Activated naive CD8-positive, alpha-beta T cell treated with anti-CD3 and anti-CD28 coated beads for 36 hours (primary cell): ENCODE data around the gene CDH23. TPM values are rescaled to one million over a fixed set of nuclear protein-coding genes. Genes with fewer than 3 reads are reported as not detected.

Source experiments
- DNase-seq: peaks from one replicate; pipeline ENCODE4 v3.0.0; 2021
- H3K27ac Mint-ChIP-seq: one replicate; pipeline ENCODE4 v1.8.0; 2022; ENCODE audit warnings: mild to moderate bottlenecking, moderate library complexity, mixed read lengths
- H3K27me3 Mint-ChIP-seq: one replicate; pipeline ENCODE4 v1.8.0; 2022; ENCODE audit warnings: mild to moderate bottlenecking, mixed read lengths
- H3K36me3 Mint-ChIP-seq: one replicate; pipeline ENCODE4 v1.8.0; 2021; ENCODE audit warnings: mild to moderate bottlenecking, mixed read lengths
- H3K4me1 Mint-ChIP-seq: one replicate; pipeline ENCODE4 v1.8.0; 2021; ENCODE audit warnings: mixed read lengths
- H3K4me3 Mint-ChIP-seq: one replicate; pipeline ENCODE4 v1.8.0; 2022; ENCODE audit warnings: mild to moderate bottlenecking, moderate library complexity, mixed read lengths
- H3K9me3 Mint-ChIP-seq: one replicate; pipeline ENCODE4 v1.8.0; 2022; ENCODE audit warnings: mixed read lengths
- total RNA-seq, 2 experiments: library from RNA; stranded (reverse); gene quantifications; one replicate each; pipeline ENCODE4 v1.2.3, GENCODE V29; 2021

Gene CDH23
- total RNA-seq, 2 experiments from 2014 or later, result 1.4 TPM

DNA sequence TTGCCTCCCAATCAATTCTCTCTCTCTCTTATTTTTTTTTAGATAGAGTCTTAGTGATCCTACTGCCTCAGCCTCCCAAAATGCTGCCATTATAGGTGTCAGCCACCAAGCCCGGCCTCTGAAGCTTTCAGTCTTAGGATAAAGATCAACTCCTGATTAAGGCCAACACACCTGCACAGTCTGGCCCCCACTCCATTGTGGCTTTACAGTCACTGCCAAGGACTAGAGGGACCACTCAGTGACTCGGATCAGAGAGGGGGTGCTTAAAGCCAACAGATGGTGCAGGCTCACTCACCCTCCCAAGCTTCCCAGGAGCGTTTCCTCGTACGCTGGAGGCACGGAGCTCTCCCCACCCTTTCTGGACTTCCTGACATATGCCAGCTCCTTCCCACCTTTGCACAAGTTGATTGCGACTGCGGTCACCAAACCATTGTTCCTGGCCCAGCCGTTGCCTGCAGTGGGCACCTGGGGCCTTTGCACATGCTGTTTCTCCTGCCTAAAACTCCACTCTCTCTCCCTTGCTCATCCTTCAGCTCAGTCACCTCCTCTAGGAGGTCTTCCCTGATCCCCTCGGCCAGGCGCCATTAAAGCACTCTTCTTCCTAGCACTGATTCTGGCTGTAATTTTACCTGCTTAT lies 1.7 kb upstream of the CDH23 start:
- H3K36me3 Mint-ChIP-seq, result no peaks in the 10 kb centered on the region
- H3K4me1 Mint-ChIP-seq, result peaks cover 3% of the 10 kb centered on the region
- no peak overlapping the region for H3K27ac Mint-ChIP-seq
- H3K9me3 Mint-ChIP-seq, result no peaks in the 10 kb centered on the region
- no peak for DNase-seq
- no peak overlapping the region for H3K4me3 Mint-ChIP-seq
- H3K27me3 Mint-ChIP-seq, result peaks cover 58% of the 10 kb centered on the region

GRCh38 chr10:71395621-71396020 lies 1.1 kb upstream of the CDH23 start:
- H3K36me3 Mint-ChIP-seq, result no peaks in the 10 kb centered on the region
- no peak overlapping the region for H3K4me3 Mint-ChIP-seq
- no peak overlapping the region for H3K27ac Mint-ChIP-seq
- H3K27me3 Mint-ChIP-seq, result peaks cover 62% of the 10 kb centered on the region
- no peaks in the 10 kb centered on the region for H3K9me3 Mint-ChIP-seq
- no peak for DNase-seq
- peaks cover 3% of the 10 kb centered on the region for H3K4me1 Mint-ChIP-seq

GRCh38 chr10:71396084-71396710 lies 523 bp upstream of the CDH23 start:
- Mint-ChIP-seq H3K4me1 (peaks cover 3% of the 10 kb centered on the region), H3K4me3 (peak overlapping the region; percentile 46), H3K9me3 (no peaks in the 10 kb centered on the region), H3K27me3 (peaks cover 67% of the 10 kb centered on the region), H3K27ac (no peak overlapping the region), H3K36me3 (no peaks in the 10 kb centered on the region)
- DNase-seq, result peak; percentile 55

- Mint-ChIP-seq H3K4me1 (peaks cover 3% of the 10 kb centered on the region), H3K4me3 (peak overlapping the region; percentile 40), H3K9me3 (no peaks in the 10 kb centered on the region), H3K27ac (no peak overlapping the region), H3K27me3 (peaks cover 59% of the 10 kb centered on the region), H3K36me3 (no peaks in the 10 kb centered on the region)
- no peak for DNase-seq
Measured at GRCh38 chr10:71397296-71398212, 834 bp downstream of the CDH23 start.

- DNase-seq, result no peak
- Mint-ChIP-seq H3K4me1 (peaks cover 3% of the 10 kb centered on the region), H3K36me3 (no peaks in the 10 kb centered on the region), H3K4me3 (no peak overlapping the region), H3K27ac (no peak overlapping the region), H3K27me3 (peaks cover 53% of the 10 kb centered on the region), H3K9me3 (no peaks in the 10 kb centered on the region)
Measured at GRCh38 chr10:71398976-71399375, 2.3 kb downstream of the CDH23 start.

- Mint-ChIP-seq H3K36me3 (no peaks in the 10 kb centered on the region), H3K27ac (no peak overlapping the region), H3K4me3 (no peak overlapping the region), H3K9me3 (no peaks in the 10 kb centered on the region), H3K4me1 (peaks cover 3% of the 10 kb centered on the region), H3K27me3 (peaks cover 45% of the 10 kb centered on the region)
- DNase-seq, result no peak
Measured at GRCh38 chr10:71399946-71400345, 3.2 kb downstream of the CDH23 start.

DNA sequence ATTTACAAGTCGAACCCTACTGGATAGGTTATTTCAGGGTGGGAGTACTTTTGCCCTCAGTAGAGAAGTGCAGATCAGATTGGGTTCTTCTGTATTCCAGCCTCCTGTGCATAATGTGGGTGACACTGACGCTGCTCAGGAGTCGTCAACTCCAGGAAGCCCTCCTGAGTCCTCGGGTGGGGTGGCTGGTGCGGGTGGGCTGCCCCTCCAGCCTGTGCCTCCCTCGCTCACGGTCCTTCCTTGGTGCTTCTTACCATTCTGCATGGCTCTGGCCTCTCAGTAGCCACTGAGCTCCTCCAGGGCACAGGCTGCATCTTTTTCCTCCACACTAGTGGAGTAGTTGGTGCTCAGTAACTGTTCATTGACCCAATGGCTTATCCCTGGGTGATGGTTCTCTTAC lies 4.3 kb downstream of the CDH23 start:
- Mint-ChIP-seq H3K27me3 (peaks cover 34% of the 10 kb centered on the region), H3K4me3 (no peak overlapping the region), H3K9me3 (no peaks in the 10 kb centered on the region), H3K36me3 (no peaks in the 10 kb centered on the region), H3K4me1 (peaks cover 3% of the 10 kb centered on the region), H3K27ac (no peak overlapping the region)
- DNase-seq, result no peak

DNA sequence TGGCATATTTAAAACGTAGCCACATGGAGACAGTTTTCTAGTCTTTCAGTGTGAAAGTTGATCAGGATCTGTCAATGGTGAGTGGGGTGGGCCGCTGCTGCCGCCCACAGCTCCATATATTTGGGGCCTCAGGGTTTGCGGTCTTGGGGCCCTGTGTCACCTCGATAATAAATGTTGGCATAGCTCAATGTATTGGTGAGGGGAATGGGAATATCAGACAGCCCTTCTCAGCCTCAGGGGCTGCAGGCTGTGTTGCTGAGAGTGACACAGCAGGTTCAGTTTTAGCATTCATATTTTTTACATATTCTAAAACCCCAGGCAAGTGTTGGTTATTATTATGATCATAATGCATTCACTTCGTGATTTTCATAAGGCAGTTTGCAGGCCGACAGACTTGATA lies 5.3 kb downstream of the CDH23 start:
- H3K27ac Mint-ChIP-seq, result no peak overlapping the region
- no peaks in the 10 kb centered on the region for H3K9me3 Mint-ChIP-seq
- DNase-seq, result no peak
- peaks cover 32% of the 10 kb centered on the region for H3K27me3 Mint-ChIP-seq
- H3K36me3 Mint-ChIP-seq, result no peaks in the 10 kb centered on the region
- H3K4me1 Mint-ChIP-seq, result peaks cover 3% of the 10 kb centered on the region
- H3K4me3 Mint-ChIP-seq, result no peak overlapping the region

DNA sequence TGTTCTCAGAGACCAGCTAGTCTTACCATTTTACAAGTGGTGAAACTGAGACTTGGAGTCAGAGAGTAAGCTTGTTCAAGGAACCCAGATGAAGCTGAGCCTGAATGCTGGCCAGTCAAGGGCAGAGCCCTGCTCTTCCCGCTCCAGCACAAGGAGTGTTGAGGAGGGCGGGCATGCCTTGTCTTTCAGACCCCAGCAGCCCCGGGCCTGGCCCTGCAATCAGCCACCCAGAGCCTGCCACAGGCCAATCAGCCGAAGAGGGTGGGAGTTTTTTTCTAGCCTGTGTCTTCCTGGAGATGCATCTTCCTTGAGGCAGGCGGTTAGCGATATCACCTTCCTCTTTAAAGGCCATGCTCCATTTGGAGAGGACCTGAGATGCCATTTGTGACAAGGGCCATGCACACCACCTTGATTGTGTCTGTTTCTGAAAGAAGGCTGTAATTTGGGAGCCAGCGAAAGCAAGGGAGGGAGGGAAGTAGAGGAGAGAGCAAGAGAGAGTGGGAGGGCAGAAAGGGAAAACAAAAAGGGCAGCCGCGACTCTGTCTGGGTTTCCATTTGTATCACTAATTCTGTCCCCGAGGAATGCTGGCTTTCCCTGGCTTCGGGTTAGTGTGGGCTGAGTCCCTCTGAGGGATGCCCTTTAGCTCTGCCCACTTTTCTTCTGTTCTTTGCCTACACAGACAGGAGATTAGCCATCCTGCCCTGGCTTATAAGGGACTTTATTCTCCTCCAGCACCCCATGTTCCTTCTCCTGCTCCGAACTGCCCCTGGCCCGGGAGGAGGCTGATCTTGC lies 8.0 kb downstream of the CDH23 start:
- no peaks in the 10 kb centered on the region for H3K4me1 Mint-ChIP-seq
- H3K36me3 Mint-ChIP-seq, result no peaks in the 10 kb centered on the region
- no peak overlapping the region for H3K4me3 Mint-ChIP-seq

GRCh38 chr10:71406878-71407277 lies 10.2 kb downstream of the CDH23 start:
- Mint-ChIP-seq H3K36me3 (no peaks in the 10 kb centered on the region), H3K9me3 (peaks cover 5% of the 10 kb centered on the region), H3K27ac (no peak overlapping the region), H3K4me1 (no peaks in the 10 kb centered on the region), H3K27me3 (no peaks in the 10 kb centered on the region), H3K4me3 (no peak overlapping the region)
- DNase-seq, result no peak

More for the DNA sequence above, 8.0 kb downstream of the CDH23 start:
- H3K27me3 Mint-ChIP-seq, result peaks cover 10% of the 10 kb centered on the region
- no peak overlapping the region for H3K27ac Mint-ChIP-seq
- no peak for DNase-seq
- H3K9me3 Mint-ChIP-seq, result no peaks in the 10 kb centered on the region

- H3K4me1 Mint-ChIP-seq, result no peaks in the 10 kb centered on the region
- no peak overlapping the region for H3K27ac Mint-ChIP-seq
- DNase-seq, result no peak
- no peak overlapping the region for H3K4me3 Mint-ChIP-seq
- H3K27me3 Mint-ChIP-seq, result no peaks in the 10 kb centered on the region
- no peaks in the 10 kb centered on the region for H3K36me3 Mint-ChIP-seq
- peaks cover 8% of the 10 kb centered on the region for H3K9me3 Mint-ChIP-seq
Measured at GRCh38 chr10:71408436-71409225, 11.9 kb downstream of the CDH23 start.

DNA sequence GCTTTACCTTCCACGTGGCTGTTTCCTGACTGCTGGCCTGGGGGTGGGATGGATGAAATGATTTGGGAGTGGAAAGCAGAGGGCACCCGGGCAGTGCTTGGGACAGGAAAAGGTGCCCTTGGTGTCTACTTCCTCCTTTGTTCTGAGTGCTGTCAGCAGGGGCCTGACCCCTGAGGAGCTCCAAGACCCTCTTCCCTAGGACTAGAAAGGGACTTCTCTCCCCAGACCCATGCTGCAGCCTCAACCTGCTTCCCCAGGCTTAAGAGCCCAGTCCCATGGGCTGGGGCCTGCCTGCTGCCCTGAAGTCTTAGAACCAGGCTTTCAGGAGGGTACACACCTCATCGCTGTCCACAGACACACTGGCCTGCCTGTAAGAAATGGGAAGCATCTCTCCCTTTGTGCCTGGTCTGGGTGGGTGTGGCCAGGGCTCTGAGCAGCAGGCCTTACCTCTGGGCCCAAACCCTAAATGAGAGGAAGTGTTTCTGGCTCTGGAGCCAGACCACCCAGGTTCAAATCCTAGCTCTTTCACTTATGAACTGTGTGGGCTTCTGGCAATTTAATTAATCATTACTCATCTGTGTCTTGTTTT lies 12.9 kb downstream of the CDH23 start:
- DNase-seq, result no peak
- H3K4me1 Mint-ChIP-seq, result no peaks in the 10 kb centered on the region
- H3K4me3 Mint-ChIP-seq, result no peak overlapping the region
- peaks cover 8% of the 10 kb centered on the region for H3K9me3 Mint-ChIP-seq
- no peaks in the 10 kb centered on the region for H3K27me3 Mint-ChIP-seq
- H3K36me3 Mint-ChIP-seq, result no peaks in the 10 kb centered on the region
- H3K27ac Mint-ChIP-seq, result no peak overlapping the region

GRCh38 chr10:71413581-71413980 lies 16.9 kb downstream of the CDH23 start:
- Mint-ChIP-seq H3K27ac (no peak overlapping the region), H3K27me3 (peaks cover 5% of the 10 kb centered on the region), H3K4me1 (no peaks in the 10 kb centered on the region), H3K36me3 (no peaks in the 10 kb centered on the region), H3K4me3 (no peak overlapping the region), H3K9me3 (peaks cover 12% of the 10 kb centered on the region)
- DNase-seq, result no peak

GRCh38 chr10:71414359-71414758 lies 17.6 kb downstream of the CDH23 start:
- no peak overlapping the region for H3K27ac Mint-ChIP-seq
- DNase-seq, result no peak
- peaks cover 5% of the 10 kb centered on the region for H3K27me3 Mint-ChIP-seq
- H3K4me3 Mint-ChIP-seq, result no peak overlapping the region
- H3K36me3 Mint-ChIP-seq, result no peaks in the 10 kb centered on the region
- no peaks in the 10 kb centered on the region for H3K4me1 Mint-ChIP-seq
- H3K9me3 Mint-ChIP-seq, result peaks cover 12% of the 10 kb centered on the region
